Keratinocyte (primary cell): ENCODE results near the gene PACS2.

ENCODE experiments used
- EZH2 ChIP-seq: IDR thresholded peaks from one replicate; pipeline ENCODE4 v1.6.1; 2012; ENCODE audit warnings: inconsistent platforms, mild to moderate bottlenecking, low read length, moderate library complexity
- TF ChIP-seq, protein P1 (sequence below), 3 experiments: IDR thresholded peaks in 1 of 3; conservative IDR thresholded peaks in 1 of 3; optimal IDR thresholded peaks in 1 of 3; 2 replicates in 2 of 3; 3 replicates in 1 of 3; pipeline versions ENCODE3 to v1.5.1; 2011; ENCODE audit warnings: low read length in 3 of 3, mild to moderate bottlenecking in 3 of 3, moderate library complexity in 2 of 3, control low read depth in 1 of 3, inconsistent platforms in 1 of 3; ENCODE audit not compliant: insufficient read depth in 2 of 3; ENCODE audit errors: extremely low read depth in 1 of 3

DNA sequence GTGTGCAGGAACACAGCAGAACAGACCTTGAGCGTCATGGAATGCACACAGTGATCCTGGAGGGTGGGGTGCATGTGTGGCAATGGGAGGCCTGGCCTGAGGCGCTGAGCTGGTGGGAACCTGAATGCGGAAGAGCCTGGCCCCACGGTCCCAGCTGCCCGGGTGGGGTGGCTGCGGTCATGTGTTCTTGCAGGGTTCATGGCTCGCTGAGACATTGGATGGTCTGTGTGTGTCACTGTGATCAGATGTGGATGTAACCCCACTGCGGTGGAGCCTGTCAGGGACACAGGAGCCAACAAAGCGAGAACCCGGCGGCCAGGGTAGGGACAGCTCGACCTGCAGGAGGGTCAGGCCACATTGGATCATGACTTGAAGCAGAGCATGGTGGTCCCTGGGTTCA, 128.3 kb downstream of the PACS2 start:
- TF ChIP-seq, protein P1, sequence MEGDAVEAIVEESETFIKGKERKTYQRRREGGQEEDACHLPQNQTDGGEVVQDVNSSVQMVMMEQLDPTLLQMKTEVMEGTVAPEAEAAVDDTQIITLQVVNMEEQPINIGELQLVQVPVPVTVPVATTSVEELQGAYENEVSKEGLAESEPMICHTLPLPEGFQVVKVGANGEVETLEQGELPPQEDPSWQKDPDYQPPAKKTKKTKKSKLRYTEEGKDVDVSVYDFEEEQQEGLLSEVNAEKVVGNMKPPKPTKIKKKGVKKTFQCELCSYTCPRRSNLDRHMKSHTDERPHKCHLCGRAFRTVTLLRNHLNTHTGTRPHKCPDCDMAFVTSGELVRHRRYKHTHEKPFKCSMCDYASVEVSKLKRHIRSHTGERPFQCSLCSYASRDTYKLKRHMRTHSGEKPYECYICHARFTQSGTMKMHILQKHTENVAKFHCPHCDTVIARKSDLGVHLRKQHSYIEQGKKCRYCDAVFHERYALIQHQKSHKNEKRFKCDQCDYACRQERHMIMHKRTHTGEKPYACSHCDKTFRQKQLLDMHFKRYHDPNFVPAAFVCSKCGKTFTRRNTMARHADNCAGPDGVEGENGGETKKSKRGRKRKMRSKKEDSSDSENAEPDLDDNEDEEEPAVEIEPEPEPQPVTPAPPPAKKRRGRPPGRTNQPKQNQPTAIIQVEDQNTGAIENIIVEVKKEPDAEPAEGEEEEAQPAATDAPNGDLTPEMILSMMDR (optimal IDR thresholded peaks at IDR 0.05 in 1 of 3, IDR thresholded peaks at IDR 0.05 in 1 of 3, conservative IDR thresholded peaks at IDR 0.05 in 1 of 3; ENCODE audit: extremely low read depth in 1 of 3, insufficient read depth in 2 of 3, low read length in 3 of 3) = no peak
- no peak for TF ChIP-seq EZH2
